Stimulated activated effector memory CD8-positive, alpha-beta T cell treated with anti-CD3 and anti-CD28 coated beads, Interleukin-12 subunit alpha, Interleukin-12 subunit beta, amount 100 ng/mL, for 72 hours (primary cell): Measurements from ENCODE around the gene COL25A1.

Source experiments
- ATAC-seq: fragments of 150-1000 bp; cut with Tn5 transposase; 2 replicates; pipeline ENCODE4 v1.10.0; 2021
- DNase-seq, 2 donors: peaks; one replicate each; pipeline ENCODE4 v3.0.0; 2021 to 2022; ENCODE audit warnings: low spot score in 2 of 2
- H3K27ac Mint-ChIP-seq: one replicate; pipeline ENCODE4 v1.8.0; 2022; ENCODE audit warnings: mild to moderate bottlenecking, mixed read lengths
- H3K36me3 Mint-ChIP-seq: one replicate; pipeline ENCODE4 v1.8.0; 2022; ENCODE audit warnings: mild to moderate bottlenecking, mixed read lengths
- H3K4me1 Mint-ChIP-seq: one replicate; pipeline ENCODE4 v1.8.0; 2022; ENCODE audit warnings: mixed read lengths
- H3K4me3 Mint-ChIP-seq: one replicate; pipeline ENCODE4 v1.8.0; 2022; ENCODE audit warnings: mild to moderate bottlenecking, mixed read lengths
- H3K9me3 Mint-ChIP-seq: one replicate; pipeline ENCODE4 v1.8.0; 2022; ENCODE audit warnings: mixed read lengths

The COL25A1 gene

DNA sequence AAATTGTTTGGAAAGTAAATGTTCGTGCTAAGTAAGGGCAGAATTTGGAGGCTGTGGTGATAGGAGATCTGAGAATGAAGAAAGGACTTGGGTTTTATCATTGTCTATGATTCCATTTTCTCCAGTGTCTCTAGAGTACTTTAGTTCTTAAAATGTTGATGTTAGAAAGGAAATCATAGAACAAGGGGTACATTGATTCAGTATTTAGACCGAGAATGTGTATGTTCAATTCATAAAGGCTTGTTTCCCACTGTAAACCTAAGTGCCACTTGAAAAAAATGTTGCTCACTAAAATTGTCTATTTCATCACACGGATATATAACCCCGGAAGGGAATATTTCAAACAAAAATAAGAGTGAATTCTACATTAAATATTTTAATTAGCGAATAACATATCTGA is 380.3 kb downstream of the COL25A1 start:
- ATAC-seq (no peak), DNase-seq (no peak)
- H3K9me3 Mint-ChIP-seq, result no peaks in the 10 kb centered on the region
- no peaks in the 10 kb centered on the region for H3K36me3 Mint-ChIP-seq
- H3K27ac Mint-ChIP-seq, result no peak overlapping the region
- no peak overlapping the region for H3K4me3 Mint-ChIP-seq
- no peaks in the 10 kb centered on the region for H3K4me1 Mint-ChIP-seq

DNA sequence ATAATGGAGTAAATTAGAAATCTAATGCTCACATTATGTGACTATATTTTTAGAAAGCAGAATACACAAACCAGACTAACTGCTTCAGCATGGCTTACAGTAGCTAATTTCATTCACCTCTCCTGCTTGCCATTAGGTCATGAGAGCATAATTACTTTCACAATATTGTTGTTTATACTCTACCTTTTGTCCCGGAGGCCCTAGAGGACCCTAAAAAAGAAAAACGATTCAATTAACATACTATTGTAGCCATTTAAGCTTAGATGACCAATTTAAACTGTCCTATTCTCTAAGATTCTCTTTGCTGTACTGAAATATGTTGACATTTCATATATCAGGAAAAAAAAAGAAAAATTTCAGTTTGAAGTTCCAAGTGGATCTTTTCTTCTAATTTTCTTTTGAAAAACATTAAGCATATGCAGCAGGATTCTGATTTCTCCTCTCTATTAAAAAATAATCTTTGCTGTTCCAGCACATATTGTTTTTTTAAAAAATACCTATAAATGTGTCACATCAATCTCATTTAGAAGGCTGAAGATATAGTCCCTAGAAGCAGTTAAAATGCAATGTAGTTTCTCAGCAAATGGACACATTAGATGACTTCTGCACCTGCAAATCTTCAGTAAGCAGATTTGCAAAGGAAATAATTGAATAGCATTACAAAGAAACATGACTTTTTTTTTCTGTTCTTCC is 381.9 kb downstream of the COL25A1 start:
- Mint-ChIP-seq H3K36me3 (no peaks in the 10 kb centered on the region), H3K9me3 (no peaks in the 10 kb centered on the region), H3K27ac (no peak overlapping the region), H3K4me3 (no peak overlapping the region), H3K4me1 (no peaks in the 10 kb centered on the region)
- DNase-seq, result no peak
- ATAC-seq, result no peak

DNA sequence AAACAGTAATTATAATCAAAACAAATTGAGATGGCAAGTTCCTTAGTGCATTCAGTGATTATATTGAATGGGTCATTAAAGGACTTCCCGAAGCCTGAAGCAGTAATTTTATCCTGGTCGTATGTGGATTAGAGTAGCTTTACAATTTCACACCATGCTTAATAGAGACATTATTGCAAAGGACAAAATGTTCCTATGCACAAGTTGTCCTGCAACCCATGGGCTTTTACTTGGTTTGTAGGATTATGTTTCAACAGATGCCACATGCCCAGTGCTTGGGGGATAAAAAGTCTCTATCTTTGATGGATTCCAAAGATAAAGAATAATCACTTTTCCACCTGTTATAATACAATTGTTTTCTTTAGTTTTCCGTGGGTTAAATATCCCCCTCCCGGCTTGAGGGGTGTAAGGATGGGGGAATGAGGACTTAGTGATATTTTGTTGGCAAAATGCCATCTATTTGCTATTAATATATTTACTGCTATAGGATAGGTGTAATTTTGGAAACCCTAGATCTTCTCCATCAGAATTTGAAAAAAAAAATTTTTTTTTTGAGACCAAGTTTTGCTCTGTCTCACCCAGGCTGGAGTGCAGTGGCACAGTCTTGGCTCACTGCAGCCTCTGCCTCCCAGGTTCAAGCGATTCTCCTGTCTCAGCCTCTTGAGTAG is 383.1 kb downstream of the COL25A1 start:
- Mint-ChIP-seq H3K27ac (no peak overlapping the region), H3K4me3 (no peak overlapping the region), H3K36me3 (no peaks in the 10 kb centered on the region), H3K9me3 (no peaks in the 10 kb centered on the region), H3K4me1 (no peaks in the 10 kb centered on the region)
- ATAC-seq, result no peak
- no peak for DNase-seq

DNA sequence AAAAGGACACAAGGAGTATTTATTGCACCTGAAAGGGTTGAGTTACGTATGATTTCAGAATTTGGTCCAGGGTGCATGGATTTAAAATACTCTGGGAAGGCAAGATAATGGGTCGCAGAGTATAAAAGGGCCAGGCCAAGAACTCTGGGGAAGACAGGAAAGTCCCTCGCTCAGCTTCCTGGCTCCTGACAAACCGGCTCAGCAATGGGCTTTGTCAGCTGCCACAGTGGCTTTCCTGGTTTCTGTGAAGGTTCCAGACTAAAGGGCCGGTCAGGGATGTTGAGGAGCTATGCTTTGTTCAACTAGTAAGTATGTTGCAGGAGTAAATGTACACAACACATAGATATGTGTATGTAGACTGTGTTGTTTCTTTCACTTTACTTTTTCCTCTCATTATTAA is 385.2 kb downstream of the COL25A1 start:
- ATAC-seq (no peak), DNase-seq (no peak)
- no peaks in the 10 kb centered on the region for H3K9me3 Mint-ChIP-seq
- H3K36me3 Mint-ChIP-seq, result no peaks in the 10 kb centered on the region
- no peaks in the 10 kb centered on the region for H3K4me1 Mint-ChIP-seq
- no peak overlapping the region for H3K27ac Mint-ChIP-seq
- H3K4me3 Mint-ChIP-seq, result no peak overlapping the region

DNA sequence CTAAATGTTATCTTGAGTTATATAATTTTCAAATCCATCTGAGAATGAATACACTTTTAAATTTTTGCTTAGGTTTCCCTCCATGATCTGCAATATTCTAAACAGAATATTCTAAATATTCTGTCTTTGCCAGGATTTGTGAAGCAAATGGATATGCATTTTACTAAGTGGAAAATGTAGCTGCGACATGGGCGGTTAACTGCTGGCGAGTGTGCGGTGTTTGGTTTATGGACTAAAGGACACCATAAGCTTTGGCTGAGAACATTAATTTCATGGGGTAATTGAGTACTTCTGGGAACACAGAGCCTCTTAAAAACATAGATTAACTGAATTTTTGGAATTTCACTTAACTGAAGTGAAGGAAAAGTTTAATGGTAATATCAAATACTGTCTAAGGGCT is 385.8 kb downstream of the COL25A1 start:
- H3K9me3 Mint-ChIP-seq, result no peaks in the 10 kb centered on the region
- H3K27ac Mint-ChIP-seq, result no peak overlapping the region
- no peak for DNase-seq
- H3K4me3 Mint-ChIP-seq, result no peak overlapping the region
- H3K4me1 Mint-ChIP-seq, result no peaks in the 10 kb centered on the region
- ATAC-seq, result no peak
- H3K36me3 Mint-ChIP-seq, result no peaks in the 10 kb centered on the region

DNA sequence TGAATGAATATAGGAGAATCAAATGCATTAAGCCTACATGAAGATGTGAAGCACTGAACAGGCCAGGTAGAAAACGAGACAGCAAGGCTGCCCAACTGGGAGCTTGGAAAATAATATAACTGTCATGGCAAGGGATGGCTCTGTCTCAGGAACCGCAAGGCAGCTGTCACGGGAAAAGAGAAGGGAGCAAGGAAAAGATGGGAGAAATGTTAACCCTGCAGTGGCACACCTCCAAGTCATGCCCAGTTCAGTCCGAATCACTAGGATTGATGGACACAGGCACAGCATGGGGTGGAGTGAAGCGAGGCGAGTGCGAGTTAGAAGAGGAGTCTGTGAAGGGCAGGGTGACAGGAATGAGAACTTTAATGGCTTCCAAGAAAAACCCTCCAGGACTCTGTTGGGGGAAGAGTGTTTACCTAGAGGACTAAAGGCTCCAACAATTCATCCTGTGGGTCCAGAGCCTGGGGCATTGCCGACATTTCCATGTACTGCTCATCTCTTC is 395.5 kb downstream of the COL25A1 start:
- Mint-ChIP-seq H3K36me3 (no peaks in the 10 kb centered on the region), H3K9me3 (no peaks in the 10 kb centered on the region), H3K27ac (no peak overlapping the region), H3K4me1 (no peaks in the 10 kb centered on the region), H3K4me3 (no peak overlapping the region)
- no peak for ATAC-seq
- no peak for DNase-seq

DNA sequence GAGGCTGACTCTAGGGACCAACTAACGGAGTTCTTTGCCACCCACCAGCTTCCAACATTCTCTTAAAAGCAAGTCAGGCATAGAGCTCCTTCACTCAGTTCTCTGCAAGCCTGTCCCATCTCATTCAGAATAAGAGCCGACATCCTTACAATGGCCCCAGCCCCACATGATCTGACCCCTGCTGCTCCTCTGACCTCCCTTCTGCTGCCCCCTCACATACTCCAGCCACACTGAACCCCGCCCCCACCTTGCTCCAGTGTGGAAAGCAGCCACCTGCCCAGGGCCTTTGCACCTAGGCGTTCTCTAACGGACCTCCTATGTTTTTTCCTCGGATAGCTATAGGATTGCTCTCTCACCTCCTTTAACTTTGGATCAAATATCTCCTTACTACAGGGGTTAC is 396.5 kb downstream of the COL25A1 start:
- Mint-ChIP-seq H3K9me3 (no peaks in the 10 kb centered on the region), H3K36me3 (no peaks in the 10 kb centered on the region), H3K27ac (no peak overlapping the region), H3K4me1 (no peaks in the 10 kb centered on the region), H3K4me3 (no peak overlapping the region)
- ATAC-seq, result no peak
- no peak for DNase-seq

DNA sequence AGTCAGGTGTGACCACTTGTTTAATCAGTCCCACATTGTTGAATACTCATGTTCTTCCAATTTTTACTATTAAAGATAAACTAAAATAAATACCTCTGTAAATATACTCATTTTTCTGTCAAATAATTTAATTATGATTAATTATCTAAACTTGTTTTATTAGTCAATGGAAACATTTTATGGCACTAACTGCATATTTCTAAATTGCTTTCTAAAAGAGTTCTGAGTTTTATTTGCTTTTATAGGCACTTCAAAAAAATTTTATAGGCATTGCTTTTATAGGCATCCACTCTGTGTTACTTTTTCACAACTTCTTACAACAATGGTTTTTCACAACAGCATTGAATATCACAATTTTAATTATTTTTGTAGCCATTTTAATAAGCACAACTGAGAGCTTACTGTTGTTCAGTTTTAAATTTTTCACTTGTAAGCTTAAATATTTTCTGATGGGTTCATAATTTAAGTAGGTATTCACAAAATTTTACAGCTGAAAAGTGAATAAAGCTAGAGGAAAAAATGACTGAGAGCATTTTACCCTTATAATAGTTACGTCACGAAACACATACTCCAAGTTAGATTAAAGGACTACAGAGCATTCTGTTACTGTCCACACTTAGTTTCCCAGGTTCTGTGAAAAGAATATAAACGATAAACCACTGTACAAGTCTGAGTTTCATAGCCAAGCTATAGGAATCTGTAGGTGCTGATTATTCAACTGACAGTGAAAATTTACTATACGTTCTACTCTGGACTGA is 398.8 kb downstream of the COL25A1 start:
- H3K36me3 Mint-ChIP-seq, result no peaks in the 10 kb centered on the region
- H3K4me1 Mint-ChIP-seq, result no peaks in the 10 kb centered on the region
- DNase-seq (no peak), ATAC-seq (no peak)
- no peak overlapping the region for H3K27ac Mint-ChIP-seq
- H3K4me3 Mint-ChIP-seq, result no peak overlapping the region
- H3K9me3 Mint-ChIP-seq, result no peaks in the 10 kb centered on the region

DNA sequence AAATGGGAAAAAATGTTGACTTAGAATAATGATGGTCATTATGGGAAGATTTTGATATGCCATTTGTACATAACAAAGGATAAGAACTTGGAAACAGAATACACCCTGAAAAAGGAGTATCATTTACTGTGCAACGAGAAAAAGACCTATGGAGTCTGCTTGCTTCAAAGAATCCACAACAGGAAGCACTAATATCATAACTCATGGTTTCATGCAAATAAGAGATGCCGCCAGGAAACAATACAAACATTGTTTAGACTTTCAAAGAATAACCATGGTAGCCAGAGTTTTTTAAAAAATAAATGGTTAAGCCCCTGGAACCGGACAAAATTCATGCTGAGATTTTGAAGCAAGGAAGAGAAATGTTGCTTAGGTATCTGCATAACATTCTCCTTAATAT is 399.7 kb downstream of the COL25A1 start:
- Mint-ChIP-seq H3K9me3 (no peaks in the 10 kb centered on the region), H3K27ac (no peak overlapping the region), H3K36me3 (no peaks in the 10 kb centered on the region), H3K4me3 (no peak overlapping the region), H3K4me1 (no peaks in the 10 kb centered on the region)
- DNase-seq (no peak), ATAC-seq (no peak)

DNA sequence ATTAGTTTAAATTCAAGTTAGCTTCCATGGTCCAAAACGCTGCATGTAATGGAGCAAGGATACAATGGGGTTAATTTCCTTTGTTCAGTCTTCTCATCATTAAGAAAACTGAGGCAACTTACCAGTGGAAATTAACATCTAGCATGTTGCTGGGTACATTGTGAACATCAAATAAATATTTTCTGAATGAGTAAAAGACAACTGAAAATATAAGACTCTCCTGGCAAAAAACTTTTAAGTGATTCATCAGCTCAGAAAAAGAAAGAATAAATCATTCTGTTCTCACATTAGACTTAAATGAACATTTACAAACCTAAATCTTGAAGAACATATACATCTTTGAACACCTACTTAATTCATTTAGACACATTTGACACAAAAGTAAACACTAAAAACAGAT is 401.2 kb downstream of the COL25A1 start:
- DNase-seq (no peak), ATAC-seq (no peak)
- no peaks in the 10 kb centered on the region for H3K36me3 Mint-ChIP-seq
- H3K9me3 Mint-ChIP-seq, result no peaks in the 10 kb centered on the region
- no peaks in the 10 kb centered on the region for H3K4me1 Mint-ChIP-seq
- no peak overlapping the region for H3K27ac Mint-ChIP-seq
- H3K4me3 Mint-ChIP-seq, result no peak overlapping the region

DNA sequence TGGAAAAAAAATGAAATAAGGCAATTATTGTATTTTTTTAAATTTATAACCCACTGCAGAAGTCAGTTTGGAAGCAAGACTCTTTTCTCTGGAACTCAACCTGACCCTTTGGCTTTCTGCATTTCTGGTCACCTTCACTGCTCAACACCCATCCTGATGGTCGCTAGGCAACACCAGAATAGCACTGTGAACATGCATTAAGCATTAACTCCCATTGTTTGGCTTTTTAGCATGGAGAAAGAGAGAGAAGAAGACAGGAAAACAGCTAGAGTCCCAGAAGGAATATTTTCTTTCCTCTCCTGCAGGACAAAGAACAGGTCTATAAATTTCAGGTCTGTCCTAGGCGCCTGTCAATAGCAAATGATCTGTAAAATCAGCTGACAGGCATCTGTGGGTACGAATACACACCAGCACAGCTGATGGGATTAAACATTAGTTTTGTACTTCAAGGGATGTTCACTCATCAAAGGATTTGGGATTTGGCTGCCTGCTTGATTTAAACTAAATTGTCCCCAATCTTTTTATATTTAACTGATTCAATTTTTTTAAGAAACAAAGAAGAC is 402.4 kb downstream of the COL25A1 start:
- Mint-ChIP-seq H3K4me1 (no peaks in the 10 kb centered on the region), H3K9me3 (no peaks in the 10 kb centered on the region), H3K4me3 (no peak overlapping the region), H3K27ac (no peak overlapping the region), H3K36me3 (no peaks in the 10 kb centered on the region)
- DNase-seq (no peak), ATAC-seq (no peak)

DNA sequence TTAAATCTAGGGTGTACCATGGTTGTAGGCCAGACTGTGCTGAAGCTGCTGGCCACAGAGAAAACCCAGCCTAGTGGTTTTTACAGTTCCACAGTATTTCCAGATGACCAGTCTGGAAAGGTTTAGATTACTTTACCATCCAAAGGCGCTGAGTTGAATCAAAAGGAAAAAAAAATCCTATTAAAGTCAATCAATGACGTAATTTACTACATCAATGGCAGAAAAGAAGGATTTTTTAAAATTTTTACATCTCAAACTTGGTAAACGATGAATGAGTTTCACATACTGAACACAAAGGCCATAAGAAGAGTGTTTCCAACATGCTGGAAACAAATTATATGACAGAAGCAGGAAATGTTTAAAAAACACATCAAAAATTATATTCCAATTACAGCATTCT is 409.0 kb downstream of the COL25A1 start:
- Mint-ChIP-seq H3K4me3 (no peak overlapping the region), H3K36me3 (no peaks in the 10 kb centered on the region), H3K27ac (no peak overlapping the region), H3K9me3 (no peaks in the 10 kb centered on the region), H3K4me1 (no peaks in the 10 kb centered on the region)
- ATAC-seq (no peak), DNase-seq (no peak)

DNA sequence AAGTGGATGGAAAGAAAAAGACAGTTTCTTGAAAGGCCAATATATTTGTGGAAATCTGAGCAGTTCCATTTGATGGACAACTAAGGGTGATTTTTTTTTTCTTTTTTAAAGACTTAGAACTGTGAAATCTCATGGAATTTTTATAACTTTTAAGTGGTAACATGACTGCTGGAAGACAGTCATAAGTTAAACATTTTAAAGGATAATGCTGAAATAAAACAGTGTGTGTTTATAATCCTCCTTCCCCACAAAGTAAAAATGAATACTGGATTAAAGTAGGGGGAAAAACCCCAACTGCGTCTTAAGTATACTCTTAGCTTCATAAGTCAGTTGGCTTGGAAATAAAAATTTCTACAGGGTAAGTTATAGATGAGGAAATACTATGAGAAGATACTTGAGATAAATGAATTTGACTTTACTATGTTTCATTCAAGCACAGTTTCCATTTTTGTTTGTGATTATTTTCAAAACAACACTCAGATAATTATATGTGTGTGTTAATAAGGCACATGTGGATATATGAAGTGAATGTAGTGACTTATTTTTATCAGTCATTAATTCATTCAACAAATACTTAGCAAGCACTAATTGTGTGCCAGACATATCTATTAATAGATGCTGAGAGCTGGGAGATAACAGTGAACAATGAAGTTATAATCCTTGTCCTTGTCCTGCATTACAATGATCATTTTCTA is 410.4 kb downstream of the COL25A1 start:
- Mint-ChIP-seq H3K9me3 (no peaks in the 10 kb centered on the region), H3K4me3 (no peak overlapping the region), H3K27ac (no peak overlapping the region), H3K36me3 (no peaks in the 10 kb centered on the region), H3K4me1 (no peaks in the 10 kb centered on the region)
- no peak for ATAC-seq
- no peak for DNase-seq

DNA sequence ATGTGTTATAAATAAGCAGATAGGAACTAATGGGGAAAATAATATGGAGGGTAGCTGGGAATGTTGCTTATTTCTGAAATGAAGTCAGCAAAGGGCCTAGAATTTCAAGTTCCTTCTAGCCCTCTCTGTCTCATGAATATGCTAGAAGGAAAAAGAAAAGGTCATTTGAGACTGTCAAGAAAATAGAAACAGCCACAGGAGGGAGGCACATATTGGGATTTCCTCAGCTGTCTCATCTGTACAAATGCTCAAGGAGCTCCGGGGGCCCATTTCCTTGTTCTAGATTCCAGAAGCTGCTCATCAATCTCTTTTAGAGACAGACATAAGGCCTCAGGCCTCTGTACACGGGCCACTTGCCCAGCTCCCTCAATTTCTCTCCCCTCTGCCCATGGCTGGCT is 412.0 kb downstream of the COL25A1 start:
- no peak overlapping the region for H3K4me3 Mint-ChIP-seq
- H3K9me3 Mint-ChIP-seq, result no peaks in the 10 kb centered on the region
- no peaks in the 10 kb centered on the region for H3K4me1 Mint-ChIP-seq
- ATAC-seq (no peak), DNase-seq (no peak)
- no peak overlapping the region for H3K27ac Mint-ChIP-seq
- H3K36me3 Mint-ChIP-seq, result no peaks in the 10 kb centered on the region
